ENCODE measurements around the gene GAS1.

GRCh38 chr9:86971742-86972141 lies 24.4 kb upstream of the GAS1 start:
- TF ChIP-seq EZH2phosphoT487 (IDR thresholded peaks at IDR 0.05; ENCODE audit: borderline replicate concordance, low read length): no peak
- TF ChIP-seq EZH2 (IDR thresholded peaks at IDR 0.05; ENCODE audit: low read length, unreplicated experiment): no peak
- TF ChIP-seq CTCF (conservative IDR thresholded peaks at IDR 0.05; ENCODE audit: low read depth, low read length): no peak

Measured in PC-3 (cell line).